ENCODE measurements around the gene TSLP.

The TSLP gene

DNA sequence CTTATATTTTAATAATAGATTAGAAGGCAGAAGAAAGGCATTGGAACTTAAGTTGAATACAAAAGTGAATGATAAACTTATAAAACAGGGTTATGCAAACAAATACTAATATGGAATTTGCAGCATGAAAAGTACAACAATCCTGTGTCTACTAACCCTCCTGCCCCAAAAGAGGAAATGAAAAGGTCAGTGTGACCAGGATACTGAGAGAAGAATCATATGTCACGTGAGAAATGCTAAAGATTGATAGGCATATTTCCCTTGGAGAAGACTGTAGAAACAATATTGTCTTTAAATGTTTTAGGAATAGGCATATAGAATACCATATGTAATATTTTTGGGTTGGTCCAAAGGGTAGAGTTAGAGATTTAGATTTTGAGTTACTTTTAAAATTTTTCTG lies 24.5 kb downstream of the TSLP start:
- no peak for DNase-seq (ENCODE audit: low spot score)

DNA sequence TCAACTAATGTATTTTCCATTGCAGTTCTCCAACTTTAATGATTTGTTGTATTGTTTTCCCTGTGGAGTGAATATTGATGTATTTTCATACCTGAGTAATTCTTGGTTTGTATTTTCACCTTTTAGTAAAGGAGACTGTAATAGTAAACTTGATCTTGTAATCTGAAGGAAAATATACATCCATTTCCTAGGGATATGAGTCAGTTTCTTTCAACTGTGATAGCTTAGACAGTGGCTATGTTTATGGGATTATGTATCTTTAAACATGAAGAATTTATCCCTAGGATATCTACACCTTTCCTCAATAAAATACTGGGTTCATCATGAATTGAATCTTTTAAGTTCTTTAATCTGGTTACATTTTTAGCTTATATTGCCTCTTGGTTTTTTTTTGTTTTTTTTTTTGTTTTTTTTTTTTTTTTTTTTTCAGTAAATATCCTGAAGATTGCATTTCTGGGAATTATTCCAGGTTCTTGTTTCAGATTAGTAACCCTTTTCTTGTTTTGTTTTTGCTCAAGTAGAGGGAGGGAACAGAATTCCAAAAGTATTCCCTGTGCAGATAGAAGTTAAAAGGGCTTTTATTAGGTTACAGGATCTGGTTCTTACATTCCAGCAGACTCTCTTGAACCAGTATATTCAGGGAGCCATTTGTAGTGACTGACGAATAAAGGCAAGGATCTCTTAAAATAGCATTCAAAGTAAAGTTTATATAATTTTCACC lies 27.7 kb downstream of the TSLP start:
- DNase-seq (ENCODE audit: low spot score) = no peak

DNA sequence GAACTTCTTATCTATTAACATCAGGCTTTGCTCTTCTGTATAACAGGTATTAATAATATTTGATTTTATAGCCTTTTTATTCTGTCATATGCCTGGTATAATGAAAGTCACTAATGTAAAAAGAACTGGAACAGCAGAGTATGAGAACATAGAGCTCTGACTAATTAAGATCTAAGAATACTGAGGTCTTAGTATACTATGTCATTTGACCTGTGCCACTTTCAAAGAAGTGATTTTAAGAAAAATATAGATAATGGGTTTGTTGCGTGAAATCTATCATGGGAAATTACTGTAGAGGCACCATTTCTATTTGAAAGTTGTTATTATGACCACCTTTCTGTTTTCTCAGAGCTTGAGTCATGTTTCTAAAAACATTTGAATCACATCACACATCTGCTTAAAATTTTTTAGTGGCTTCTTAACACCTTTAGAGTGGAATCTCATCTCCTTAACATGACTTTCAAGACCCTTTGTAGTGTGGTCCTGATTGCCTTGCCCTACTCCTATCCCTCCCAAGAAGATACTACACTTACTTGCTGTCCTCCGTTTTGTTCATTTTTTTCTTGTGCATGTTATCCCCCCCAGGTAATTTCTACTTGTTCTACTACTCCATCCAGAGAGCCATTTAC lies 34.9 kb downstream of the TSLP start:
- DNase-seq (ENCODE audit: low spot score) = no peak

DNA sequence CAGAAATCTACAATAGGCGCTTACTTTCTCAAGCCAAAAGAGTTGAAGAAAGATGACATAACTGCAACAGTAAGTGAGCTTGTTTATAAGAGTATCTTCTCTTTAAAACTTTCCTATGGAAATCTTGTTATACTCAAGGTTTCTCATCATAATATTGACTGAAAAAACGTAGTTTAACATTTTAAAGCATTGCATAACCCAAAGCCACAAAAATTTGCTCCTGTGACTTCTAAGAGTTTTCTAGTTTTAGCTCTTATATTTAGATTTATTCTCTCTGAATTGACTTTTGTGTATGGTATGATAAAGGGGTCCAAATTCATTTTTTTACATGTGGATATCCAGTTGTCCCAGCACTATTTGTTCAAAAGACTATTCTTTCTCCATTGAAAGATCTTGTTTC lies 35.9 kb downstream of the TSLP start:
- DNase-seq (ENCODE audit: low spot score) = no peak

DNA sequence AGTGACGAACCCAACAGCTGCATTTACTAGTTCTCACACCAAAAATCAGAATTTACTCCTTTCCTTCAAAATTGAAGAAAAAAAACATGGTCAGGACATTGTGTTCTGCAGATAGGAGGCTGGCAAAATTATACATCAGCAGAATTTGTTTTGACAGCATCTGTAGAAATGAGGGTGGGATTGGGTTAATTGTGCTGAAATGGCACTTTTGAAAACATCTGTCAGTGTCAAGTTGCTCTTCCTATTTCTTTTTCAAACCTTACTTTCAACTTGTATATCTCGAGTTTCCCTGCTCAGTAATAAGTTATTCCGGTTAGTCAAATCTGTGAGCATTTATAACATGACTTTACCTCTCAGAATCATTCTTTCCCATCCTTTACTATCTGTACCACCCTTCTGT lies 40.4 kb downstream of the TSLP start:
- DNase-seq (ENCODE audit: low spot score) = no peak

DNA sequence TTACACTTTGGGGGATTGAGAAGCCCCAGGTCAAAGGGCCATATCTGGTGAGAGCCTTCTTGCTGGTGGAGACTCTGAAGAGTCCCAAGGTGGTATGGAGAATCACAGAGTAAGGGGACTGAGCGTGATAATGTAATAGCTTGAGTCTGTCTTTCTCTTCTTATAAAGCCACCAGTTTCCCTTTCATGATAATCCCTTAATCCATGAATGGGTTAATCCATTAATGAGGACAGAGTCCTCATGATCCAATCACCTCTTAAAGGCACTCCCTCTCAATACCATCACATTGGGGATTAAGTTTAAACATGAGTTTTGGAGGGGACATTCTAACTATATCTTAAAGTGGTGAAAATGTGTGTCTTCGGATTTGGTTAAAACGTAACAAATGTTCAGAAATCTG lies 42.2 kb downstream of the TSLP start:
- no peak for DNase-seq (ENCODE audit: low spot score)

DNA sequence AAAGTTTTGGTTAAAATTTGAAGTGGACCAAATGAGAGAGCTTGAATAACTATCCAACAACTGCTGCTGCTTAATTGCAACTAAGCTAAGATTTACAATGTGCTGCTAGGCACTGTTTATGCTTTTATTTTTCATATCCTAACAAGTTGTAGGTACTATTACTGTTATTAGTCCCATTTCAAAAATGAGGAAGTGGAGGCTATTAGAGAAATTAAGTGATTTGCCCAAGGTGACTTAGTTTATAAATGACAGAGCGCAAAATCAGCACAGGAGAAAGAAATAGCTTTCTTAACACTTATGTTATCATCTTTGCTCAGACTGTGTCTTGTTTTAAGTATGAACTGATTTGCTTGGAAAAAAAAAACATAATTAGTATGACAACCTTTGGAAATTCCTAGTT lies 43.7 kb downstream of the TSLP start:
- DNase-seq (ENCODE audit: low spot score) = no peak

DNA sequence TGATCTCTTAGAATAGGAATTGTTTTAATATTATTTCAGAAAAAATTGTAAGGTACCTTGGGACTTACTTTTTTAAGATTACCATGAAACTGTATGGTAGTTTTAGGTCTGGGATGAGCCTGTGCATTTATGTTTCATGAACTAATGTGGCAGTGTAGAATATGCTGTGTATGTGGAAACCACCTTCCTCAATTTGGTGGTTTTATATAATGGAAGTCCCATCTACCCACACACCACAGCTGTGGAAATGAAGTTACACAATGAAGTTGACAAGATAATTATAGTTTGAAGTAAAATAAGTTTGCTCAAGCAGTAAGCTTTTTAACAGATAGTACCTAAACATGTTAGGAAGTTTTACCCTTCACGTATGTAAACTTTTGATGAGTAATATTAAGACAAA lies 45.0 kb downstream of the TSLP start:
- DNase-seq (ENCODE audit: low spot score) = no peak

DNA sequence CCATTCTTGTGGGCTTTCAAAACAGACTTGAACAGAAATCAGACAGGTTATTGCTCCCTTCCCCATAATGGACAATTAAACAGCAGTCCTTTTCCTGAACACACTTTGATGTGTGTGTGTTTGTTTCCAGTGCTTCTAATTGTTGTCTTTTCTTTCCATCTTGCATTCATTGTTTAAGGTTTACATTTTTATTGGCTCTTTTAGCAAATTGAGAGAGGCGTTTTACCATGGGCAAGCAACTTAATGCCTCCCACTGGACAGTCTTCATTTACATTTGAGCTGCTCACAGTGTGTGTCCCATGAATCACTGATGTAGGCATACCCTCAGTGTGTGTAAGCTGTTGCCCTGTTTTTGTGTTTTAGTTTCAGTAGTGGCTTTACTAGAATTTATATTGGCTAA lies 45.6 kb downstream of the TSLP start:
- DNase-seq (ENCODE audit: low spot score) = no peak

DNA sequence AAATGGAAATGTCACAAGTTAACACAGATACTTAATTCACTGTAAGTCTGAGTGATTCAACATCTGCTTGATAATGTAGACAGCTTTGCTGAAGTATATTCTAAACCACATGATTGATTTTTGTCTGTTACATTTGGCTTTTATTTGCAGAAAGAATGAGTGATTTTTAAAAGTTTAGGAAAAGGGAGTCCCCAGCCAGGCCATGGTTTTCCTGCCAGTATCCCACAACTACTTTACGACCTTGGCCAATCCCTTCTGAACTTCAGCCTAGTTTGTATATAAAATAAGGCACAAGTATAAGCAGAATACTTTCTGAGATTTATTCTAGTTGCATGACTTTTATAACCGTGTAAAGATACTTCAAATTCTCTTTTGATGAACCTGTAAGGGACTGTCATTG lies 47.7 kb downstream of the TSLP start:
- DNase-seq (ENCODE audit: low spot score) = no peak

DNA sequence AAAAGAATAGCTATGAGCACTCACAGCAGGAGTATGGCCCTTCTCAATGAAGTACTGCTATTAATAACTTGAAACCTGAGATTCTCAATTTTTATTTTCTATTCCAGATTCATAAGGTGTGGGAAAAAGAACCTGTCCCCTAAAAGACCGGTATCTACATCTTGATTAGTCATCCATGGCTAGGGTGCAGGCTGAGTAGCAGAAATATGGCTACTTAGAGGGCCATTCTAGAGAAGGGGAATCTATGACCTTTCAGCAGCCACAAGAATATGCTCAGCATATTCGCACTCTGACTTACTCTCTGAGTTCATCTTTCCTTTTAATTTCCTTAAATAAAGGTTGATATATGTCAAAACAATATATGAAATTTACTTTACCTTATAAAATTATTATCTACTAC lies 48.3 kb downstream of the TSLP start:
- no peak for DNase-seq (ENCODE audit: low spot score)

DNA sequence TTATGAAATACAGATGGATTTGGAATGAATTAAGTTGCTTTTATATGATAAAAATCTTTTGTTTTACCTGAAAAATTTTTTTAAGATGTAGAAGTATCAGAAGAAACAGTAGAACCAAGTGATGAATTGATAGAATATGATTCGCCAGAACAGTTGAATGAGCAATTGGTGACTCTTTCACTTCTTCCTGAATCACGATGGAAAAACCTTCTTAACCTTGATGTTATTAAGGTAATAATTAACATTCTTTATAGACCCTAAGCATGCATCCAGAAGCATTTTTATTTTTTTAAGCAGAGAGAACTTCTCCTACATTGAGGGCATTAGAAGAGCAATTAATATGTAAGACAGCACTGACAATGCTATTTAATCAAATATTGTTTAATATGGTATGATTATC lies 49.4 kb downstream of the TSLP start:
- DNase-seq (ENCODE audit: low spot score) = no peak

DNA sequence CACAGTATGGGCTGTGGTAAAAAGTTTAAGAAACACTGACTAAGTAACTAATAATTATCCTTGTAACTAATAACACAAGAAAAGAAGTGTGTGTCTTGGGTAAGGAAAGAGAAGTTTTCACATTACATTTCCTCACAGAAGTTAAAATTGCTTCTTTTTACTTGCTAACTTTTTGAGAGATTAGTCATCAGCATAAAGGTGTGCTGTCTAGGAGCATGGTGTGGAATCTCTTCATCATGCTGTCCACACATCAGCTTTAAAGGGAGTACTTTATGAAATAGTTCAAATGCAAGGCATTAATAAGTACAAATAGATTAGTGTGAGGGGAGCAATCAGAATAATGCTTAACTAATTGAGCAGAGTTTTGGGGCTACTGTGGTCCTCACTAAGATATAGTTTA lies 50.4 kb downstream of the TSLP start:
- DNase-seq (ENCODE audit: low spot score) = no peak

DNA sequence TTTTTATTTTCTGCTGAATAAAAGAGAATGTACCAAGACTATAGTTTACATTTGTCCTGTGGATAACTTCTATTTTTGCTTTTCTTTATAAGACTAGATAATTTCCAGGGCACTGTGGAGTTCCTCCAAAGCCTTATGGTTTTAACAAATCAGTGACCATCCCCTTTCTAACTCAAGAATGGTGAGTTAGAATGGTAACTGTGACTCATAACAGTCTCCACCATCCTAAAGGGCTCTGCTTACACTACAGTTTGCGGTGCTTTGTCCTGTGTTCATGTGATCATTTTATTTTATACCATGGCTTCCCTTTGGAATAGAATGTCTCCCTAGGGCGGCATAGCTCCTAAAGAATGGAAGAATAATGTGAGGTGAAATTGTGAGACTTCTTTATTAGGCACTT lies 50.9 kb downstream of the TSLP start:
- DNase-seq (ENCODE audit: low spot score) = no peak

DNA sequence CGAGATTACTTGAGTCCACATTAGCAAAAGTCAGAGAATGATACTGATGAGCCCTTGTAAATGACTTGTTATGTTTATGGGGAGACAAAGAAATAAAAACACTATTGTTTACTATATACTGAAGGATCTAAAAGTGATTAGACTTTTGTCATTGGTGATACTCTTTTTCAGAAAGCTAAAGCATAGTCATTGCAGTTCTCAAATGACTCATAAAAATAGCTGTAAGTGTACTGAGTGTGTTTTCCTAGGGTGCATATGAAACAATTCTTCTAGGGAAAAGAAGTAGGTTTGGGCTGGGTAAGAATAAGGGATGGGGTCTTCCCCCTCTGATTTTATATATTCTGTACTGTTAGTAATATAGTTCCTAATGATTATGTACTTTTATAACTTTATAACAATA lies 53.3 kb downstream of the TSLP start:
- no peak for DNase-seq (ENCODE audit: low spot score)

DNA sequence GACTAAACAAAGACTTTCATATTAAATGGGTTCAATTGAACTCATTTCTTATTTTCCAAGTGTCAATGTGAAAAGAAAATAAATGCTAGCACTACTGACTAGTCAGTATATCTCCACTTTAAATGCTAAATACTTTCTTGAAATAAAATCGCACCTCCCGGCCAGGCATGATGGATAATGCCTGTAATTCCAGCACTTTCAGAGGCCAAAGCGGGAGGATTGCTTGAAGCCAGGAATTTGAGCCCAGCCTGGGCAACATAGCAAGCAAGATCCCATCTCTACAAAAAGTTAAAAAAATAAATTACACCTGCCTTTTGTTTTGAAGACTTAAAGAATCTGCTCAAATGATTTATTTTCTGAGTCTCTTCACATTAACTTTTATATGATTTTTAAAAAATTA lies 55.4 kb downstream of the TSLP start:
- DNase-seq (ENCODE audit: low spot score) = no peak
